Activated B cell treated with CpG ODN at 0.5 μM for 24 hours (primary cell): ENCODE measurements around the gene RSPO3. TPM values are rescaled to one million over a fixed set of nuclear protein-coding genes. Genes with fewer than 3 reads are reported as not detected.
A peak's percentile ranks its signal among the peaks of the same experiment; 100 is the strongest.

ENCODE experiments used
- ATAC-seq: fragments of 200-7000 bp; cut with Tn5 transposase; one replicate; pipeline ENCODE4 v1.10.0; 2021; ENCODE audit warnings: low read depth, mild to moderate bottlenecking, moderate library complexity
- CTCF ChIA-PET: fragments of 350-600 bp; sonication (Branson Sonifier 250); formaldehyde crosslinking; loops from one replicate; lab custom pipeline; 2021; ENCODE audit warnings: antibody characterized with exemption; lab: Charles Lee
- POLR2A ChIA-PET: fragments of 350-600 bp; sonication (Branson Sonifier 250); formaldehyde crosslinking; loops from one replicate; lab custom pipeline; 2021; ENCODE audit warnings: antibody characterized with exemption; lab: Charles Lee
- DNase-seq: peaks from one replicate; pipeline ENCODE4 v3.0.0; 2022
- H3K27ac Mint-ChIP-seq: one replicate; pipeline ENCODE4 v1.8.0; 2020; ENCODE audit warnings: mixed read lengths
- H3K27me3 Mint-ChIP-seq: one replicate; pipeline ENCODE4 v1.8.0; 2021; ENCODE audit warnings: mixed read lengths
- H3K36me3 Mint-ChIP-seq: one replicate; pipeline ENCODE4 v1.8.0; 2021; ENCODE audit warnings: low read depth, mixed read lengths
- H3K4me1 Mint-ChIP-seq: one replicate; pipeline ENCODE4 v1.8.0; 2021; ENCODE audit warnings: mixed read lengths
- H3K4me3 Mint-ChIP-seq: one replicate; pipeline ENCODE4 v1.8.0; 2020; ENCODE audit warnings: mild to moderate bottlenecking, mixed read lengths
- H3K9me3 Mint-ChIP-seq: one replicate; pipeline ENCODE4 v1.8.0; 2020; ENCODE audit warnings: mixed read lengths
- CTCF ChIP-seq: fragments of 200-600 bp; IDR thresholded peaks from one replicate; pipeline ENCODE4 v1.8.0; 2022; ENCODE audit warnings: antibody characterized with exemption, mild to moderate bottlenecking
- intact Hi-C: fragments of 100-400 bp; cut with micrococcal nuclease; formaldehyde crosslinking; loops from one replicate; pipeline ENCODE4 v1.15.1; 2024
- total RNA-seq: library from RNA; stranded (reverse); gene quantifications from 2 replicates; pipeline ENCODE4 v1.2.3, GENCODE V29; 2022

Gene RSPO3
- total RNA-seq, 1 donor from 2014 or later, result not detected

GRCh38 chr6:127117979-127118297 is 533 bp upstream of the RSPO3 start:
- TF ChIP-seq CTCF, result no peak
- Mint-ChIP-seq H3K27ac (no peak overlapping the region), H3K9me3 (no peaks in the 10 kb centered on the region), H3K36me3 (no peaks in the 10 kb centered on the region), H3K4me3 (peak overlapping the region; percentile 21), H3K27me3 (peaks cover 41% of the 10 kb centered on the region), H3K4me1 (peaks cover 35% of the 10 kb centered on the region)
- intact Hi-C loops, result no loop called here
- ChIA-PET CTCF (no interaction called here), POLR2A (no interaction called here)
- ATAC-seq, result no peak
- no peak for DNase-seq

- ChIA-PET CTCF (interaction anchor here (1.5 kb wide), 1 partner anchor 1124 kb away, joined by 3 read pairs; no protein-coding TSS in a partner anchor), POLR2A (no interaction called here)
- peaks cover 35% of the 10 kb centered on the region for H3K4me1 Mint-ChIP-seq
- H3K27ac Mint-ChIP-seq, result no peak overlapping the region
- peaks cover 47% of the 10 kb centered on the region for H3K27me3 Mint-ChIP-seq
- H3K36me3 Mint-ChIP-seq, result no peaks in the 10 kb centered on the region
- H3K9me3 Mint-ChIP-seq, result no peaks in the 10 kb centered on the region
- ATAC-seq (peak; percentile 37), DNase-seq (no peak)
- no peak for TF ChIP-seq CTCF
- intact Hi-C loops, result loop anchor here (2.0 kb wide), 1 partner anchor 147 kb away; the partner anchor contains the start of gene RNF146
- peak overlapping the region; percentile 72 for H3K4me3 Mint-ChIP-seq
These were observed 891 bp downstream of the RSPO3 start for GRCh38 chr6:127119102-127120022.

GRCh38 chr6:127120023-127120786 is 1.7 kb downstream of the RSPO3 start:
- H3K27me3 Mint-ChIP-seq, result peaks cover 49% of the 10 kb centered on the region
- DNase-seq (no peak), ATAC-seq (no peak)
- intact Hi-C loops, result loop anchor here (2.0 kb wide), 1 partner anchor 147 kb away; the partner anchor contains the start of gene RNF146
- H3K9me3 Mint-ChIP-seq, result no peaks in the 10 kb centered on the region
- no peak for TF ChIP-seq CTCF
- H3K36me3 Mint-ChIP-seq, result no peaks in the 10 kb centered on the region
- H3K27ac Mint-ChIP-seq, result no peak overlapping the region
- ChIA-PET POLR2A (no interaction called here), CTCF (interaction anchor here (1.5 kb wide), 1 partner anchor 1125 kb away, joined by 3 read pairs; no protein-coding TSS in a partner anchor)
- H3K4me1 Mint-ChIP-seq, result peaks cover 35% of the 10 kb centered on the region
- peak overlapping the region; percentile 72 for H3K4me3 Mint-ChIP-seq

GRCh38 chr6:127120787-127121636 is 2.5 kb downstream of the RSPO3 start:
- peaks cover 35% of the 10 kb centered on the region for H3K4me1 Mint-ChIP-seq
- intact Hi-C loops, result loop anchor here (1.0 to 2.0 kb wide), 3 partner anchors 146 to 1125 kb away; partner anchors contain the start of gene RNF146
- no peaks in the 10 kb centered on the region for H3K9me3 Mint-ChIP-seq
- H3K27me3 Mint-ChIP-seq, result peaks cover 48% of the 10 kb centered on the region
- ATAC-seq (peak; percentile 78), DNase-seq (peak; percentile 33)
- H3K27ac Mint-ChIP-seq, result no peak overlapping the region
- no peak for TF ChIP-seq CTCF
- CTCF ChIA-PET, result interaction anchor here (1.2 to 1.5 kb wide), 2 partner anchors 316 to 1126 kb away, joined by 3 read pairs; no protein-coding TSS in a partner anchor
- POLR2A ChIA-PET, result no interaction called here
- H3K4me3 Mint-ChIP-seq, result peak overlapping the region; percentile 39
- no peaks in the 10 kb centered on the region for H3K36me3 Mint-ChIP-seq
